Smooth muscle cell (in vitro differentiated cells): ENCODE results near the gene FNDC3B. TPM values are rescaled to one million over a fixed set of nuclear protein-coding genes. Genes with fewer than 3 reads are reported as not detected.

Experiments
- DNase-seq: peaks from one replicate; lab custom pipeline; 2025; ENCODE audit not compliant: unreplicated experiment; lab: John Stamatoyannopoulos, UW
- H2AFZ ChIP-seq: fragments of 200-600 bp; sonication (generic); 2 replicates; pipeline ENCODE4 v1.6.0; 2016; ENCODE audit warnings: antibody characterized with exemption, low read depth, mild to moderate bottlenecking
- H3F3A ChIP-seq: fragments of 200-600 bp; sonication (generic); 2 replicates; pipeline ENCODE4 v1.6.0; 2017; ENCODE audit warnings: antibody characterized with exemption, low read depth
- H3K27ac ChIP-seq: fragments of 200-600 bp; sonication (generic); 2 replicates; pipeline ENCODE4 v1.5.1; 2016; ENCODE audit warnings: low read depth, mild to moderate bottlenecking
- H3K27me3 ChIP-seq: fragments of 200-600 bp; sonication (generic); 2 replicates; pipeline ENCODE4 v1.6.1; 2016; ENCODE audit warnings: low read depth, mild to moderate bottlenecking
- H3K36me3 ChIP-seq: fragments of 200-600 bp; sonication (generic); 2 replicates; pipeline ENCODE4 v1.5.1; 2016; ENCODE audit warnings: low read depth
- H3K4me1 ChIP-seq: fragments of 200-600 bp; sonication (generic); 2 replicates; pipeline ENCODE4 v1.5.1; 2016; ENCODE audit warnings: low read depth
- H3K4me2 ChIP-seq: fragments of 200-600 bp; sonication (generic); 2 replicates; pipeline ENCODE4 v1.6.0; 2016; ENCODE audit warnings: mild to moderate bottlenecking
- H3K4me3 ChIP-seq: fragments of 200-600 bp; sonication (generic); 2 replicates; pipeline ENCODE4 v1.5.1; 2016; ENCODE audit warnings: mild to moderate bottlenecking
- H3K79me2 ChIP-seq: fragments of 200-600 bp; sonication (generic); 2 replicates; pipeline ENCODE4 v1.6.0; 2016; ENCODE audit warnings: low read depth, mild to moderate bottlenecking
- H3K9ac ChIP-seq: fragments of 200-600 bp; sonication (generic); 2 replicates; pipeline ENCODE4 v1.6.0; 2016; ENCODE audit warnings: low read depth
- H3K9me3 ChIP-seq: fragments of 200-600 bp; sonication (generic); replicated peaks from 2 replicates; pipeline ENCODE4 v1.5.1; 2016; ENCODE audit warnings: low read depth
- H4K20me1 ChIP-seq: fragments of 200-600 bp; sonication (generic); 2 replicates; pipeline ENCODE4 v1.6.0; 2016; ENCODE audit warnings: low read depth
- WGBS: methylation state at CpG from one replicate; pipeline ENCODE4 v1.1.7; 2016; ENCODE audit warnings: low lambda C conversion rate; 5-methylcytosine and 5-hydroxymethylcytosine counted together
- polyA plus RNA-seq: library from polyadenylated mRNA; unstranded; fragments of >200 nt; fragmentation: Nextera tagmentation; extraction: Ambion mirVana; gene quantifications from 2 replicates; pipeline ENCODE4 v1.2.1, GENCODE V29; 2016
- total RNA-seq: library from RNA; depleted of rRNA; stranded (reverse); fragments of >200 nt; gene quantifications from 2 replicates; pipeline ENCODE4 v1.2.3, GENCODE V29; 2014
- TF ChIP-seq, protein P1 (sequence below): fragments of 200-600 bp; sonication (generic); IDR thresholded peaks from 2 replicates; pipeline ENCODE4 v1.5.1; 2017; ENCODE audit warnings: borderline replicate concordance, mild to moderate bottlenecking, antibody characterized with exemption; ENCODE audit not compliant: insufficient read depth, poor library complexity, severe bottlenecking

The FNDC3B gene
- total and polyA plus RNA-seq, 2 experiments from 2014 or later, result 149 to 294 TPM

DNA sequence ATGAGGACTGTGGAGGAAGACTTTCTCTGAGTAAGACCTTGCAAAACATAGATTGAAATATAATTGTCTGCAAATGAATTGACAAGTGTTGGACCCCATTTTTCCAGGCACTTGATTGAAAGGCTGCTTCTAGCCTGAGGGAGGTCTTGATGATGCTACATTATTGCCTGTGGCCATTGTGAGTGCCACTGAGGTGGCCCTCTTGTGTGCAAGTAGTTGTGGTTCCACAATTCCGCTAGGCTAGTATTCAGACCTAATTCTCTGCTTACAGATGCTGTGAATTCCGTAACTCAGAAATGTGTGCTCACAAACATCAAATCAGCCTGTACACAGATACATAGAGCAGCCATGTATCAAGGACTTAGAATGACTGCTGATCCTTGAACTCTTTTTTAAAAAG lies 34.7 kb downstream of the FNDC3B start:
- WGBS, result 86% methylated on average over 2 of the region's 2 CpGs
- Histone ChIP-seq H3K9me3 (no peaks in the 10 kb centered on the region), H3F3A (peaks cover 25% of the 10 kb centered on the region), H3K4me2 (no peak overlapping the region), H3K4me1 (peaks cover 29% of the 10 kb centered on the region), H3K36me3 (peaks cover 7% of the 10 kb centered on the region), H2AFZ (no peak overlapping the region), H3K79me2 (peaks cover 100% of the 10 kb centered on the region), H3K27me3 (no peaks in the 10 kb centered on the region), H3K9ac (no peak overlapping the region), H4K20me1 (peaks cover 100% of the 10 kb centered on the region), H3K27ac (peak overlapping the region; percentile 73), H3K4me3 (no peak overlapping the region)
- TF ChIP-seq, protein P1, sequence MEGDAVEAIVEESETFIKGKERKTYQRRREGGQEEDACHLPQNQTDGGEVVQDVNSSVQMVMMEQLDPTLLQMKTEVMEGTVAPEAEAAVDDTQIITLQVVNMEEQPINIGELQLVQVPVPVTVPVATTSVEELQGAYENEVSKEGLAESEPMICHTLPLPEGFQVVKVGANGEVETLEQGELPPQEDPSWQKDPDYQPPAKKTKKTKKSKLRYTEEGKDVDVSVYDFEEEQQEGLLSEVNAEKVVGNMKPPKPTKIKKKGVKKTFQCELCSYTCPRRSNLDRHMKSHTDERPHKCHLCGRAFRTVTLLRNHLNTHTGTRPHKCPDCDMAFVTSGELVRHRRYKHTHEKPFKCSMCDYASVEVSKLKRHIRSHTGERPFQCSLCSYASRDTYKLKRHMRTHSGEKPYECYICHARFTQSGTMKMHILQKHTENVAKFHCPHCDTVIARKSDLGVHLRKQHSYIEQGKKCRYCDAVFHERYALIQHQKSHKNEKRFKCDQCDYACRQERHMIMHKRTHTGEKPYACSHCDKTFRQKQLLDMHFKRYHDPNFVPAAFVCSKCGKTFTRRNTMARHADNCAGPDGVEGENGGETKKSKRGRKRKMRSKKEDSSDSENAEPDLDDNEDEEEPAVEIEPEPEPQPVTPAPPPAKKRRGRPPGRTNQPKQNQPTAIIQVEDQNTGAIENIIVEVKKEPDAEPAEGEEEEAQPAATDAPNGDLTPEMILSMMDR, result no peak
- DNase-seq, result no peak

DNA sequence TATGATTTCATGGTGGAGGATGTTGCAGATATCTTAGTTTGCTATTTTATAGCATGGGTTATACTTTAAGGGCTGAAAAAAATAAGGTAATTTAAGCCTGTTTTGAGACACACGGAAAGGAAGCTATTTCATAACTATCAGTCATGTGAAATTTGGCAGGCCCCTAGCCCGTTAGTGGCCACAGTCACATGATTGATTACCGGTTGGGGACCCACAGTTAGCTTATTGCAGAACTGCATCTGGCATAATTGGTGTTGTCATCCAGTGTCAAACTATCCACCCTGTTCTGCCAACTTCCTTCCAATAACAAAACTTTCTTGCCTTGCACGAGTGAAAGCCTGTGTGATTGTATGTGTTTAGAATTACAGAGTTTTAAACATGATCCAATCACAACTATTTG lies 35.2 kb downstream of the FNDC3B start:
- Histone ChIP-seq H3K9me3 (no peaks in the 10 kb centered on the region), H3K36me3 (peaks cover 7% of the 10 kb centered on the region), H3K79me2 (peaks cover 100% of the 10 kb centered on the region), H3K4me2 (no peak overlapping the region), H3F3A (peaks cover 30% of the 10 kb centered on the region), H2AFZ (no peak overlapping the region), H3K9ac (no peak overlapping the region), H3K27ac (peak overlapping the region; percentile 73), H3K27me3 (no peaks in the 10 kb centered on the region), H3K4me1 (peaks cover 24% of the 10 kb centered on the region), H3K4me3 (no peak overlapping the region), H4K20me1 (peaks cover 100% of the 10 kb centered on the region)
- TF ChIP-seq, protein P1, result no peak
- DNase-seq, result no peak
- 67% methylated on average over 4 of the region's 4 CpGs for WGBS

DNA sequence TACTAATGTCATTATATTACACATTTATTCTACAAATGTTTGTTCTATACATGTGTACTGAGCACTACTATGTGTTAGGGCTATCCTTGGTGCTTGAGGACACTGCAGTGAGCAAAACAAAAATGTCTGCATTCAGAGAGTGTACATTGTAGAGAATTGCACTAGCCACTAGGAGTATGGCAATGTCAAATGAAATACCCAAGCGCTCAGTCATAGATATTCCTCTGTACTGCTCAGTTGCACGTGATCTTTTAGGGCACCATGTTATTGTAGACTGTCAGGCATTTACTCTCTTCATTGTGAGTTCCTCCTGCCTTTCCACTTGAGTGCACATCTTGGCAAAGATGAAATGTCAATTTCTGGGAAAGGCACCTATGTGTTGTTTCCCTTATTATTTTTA lies 36.8 kb downstream of the FNDC3B start:
- H3F3A ChIP-seq, result peaks cover 45% of the 10 kb centered on the region
- peaks cover 100% of the 10 kb centered on the region for H3K79me2 ChIP-seq
- peaks cover 7% of the 10 kb centered on the region for H3K36me3 ChIP-seq
- peaks cover 9% of the 10 kb centered on the region for H3K4me1 ChIP-seq
- peaks cover 100% of the 10 kb centered on the region for H4K20me1 ChIP-seq
- no peaks in the 10 kb centered on the region for H3K9me3 ChIP-seq
- TF ChIP-seq, protein P1, result no peak
- no peak overlapping the region for H3K9ac ChIP-seq
- no peak for DNase-seq
- H3K27me3 ChIP-seq, result no peaks in the 10 kb centered on the region
- H2AFZ ChIP-seq, result no peak overlapping the region
- no peak overlapping the region for H3K4me2 ChIP-seq
- H3K27ac ChIP-seq, result peak overlapping the region; percentile 96
- H3K4me3 ChIP-seq, result no peak overlapping the region
- WGBS, result 81% methylated on average over 2 of the region's 2 CpGs

DNA sequence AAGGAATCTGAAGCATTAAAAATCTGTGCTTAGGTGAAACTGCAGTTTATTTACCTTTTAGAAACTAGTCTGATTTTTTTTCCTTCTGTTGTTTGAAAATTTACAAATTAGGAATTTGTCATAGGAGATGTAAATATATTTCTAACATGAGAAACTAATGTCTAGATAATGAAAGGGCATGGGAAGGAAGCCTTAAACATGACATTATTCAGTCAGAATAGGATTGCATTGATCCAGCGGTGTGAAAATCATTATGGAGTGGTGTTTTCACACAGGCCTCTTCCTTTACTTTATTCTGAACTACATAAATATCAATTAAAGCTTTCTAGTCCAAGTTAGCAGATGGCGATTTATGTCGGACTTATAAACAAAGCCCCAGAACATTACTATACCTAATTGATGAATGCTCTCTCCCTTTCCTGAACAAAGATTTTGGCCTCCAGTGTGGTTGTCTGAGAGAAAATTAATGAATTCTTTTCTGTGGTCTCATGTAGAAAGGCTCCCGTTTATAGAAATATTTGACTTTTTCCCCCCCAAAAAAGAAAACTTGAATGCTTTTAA lies 37.9 kb downstream of the FNDC3B start:
- 92% methylated on average over 4 of the region's 4 CpGs for WGBS
- peaks cover 99% of the 10 kb centered on the region for H3K79me2 ChIP-seq
- peak overlapping the region; percentile 96 for H3K27ac ChIP-seq
- no peak overlapping the region for H2AFZ ChIP-seq
- peaks cover 99% of the 10 kb centered on the region for H4K20me1 ChIP-seq
- no peaks in the 10 kb centered on the region for H3K27me3 ChIP-seq
- H3K36me3 ChIP-seq, result peaks cover 7% of the 10 kb centered on the region
- H3K4me1 ChIP-seq, result peaks cover 17% of the 10 kb centered on the region
- no peak for DNase-seq
- peaks cover 52% of the 10 kb centered on the region for H3F3A ChIP-seq
- no peaks in the 10 kb centered on the region for H3K9me3 ChIP-seq
- TF ChIP-seq, protein P1, result no peak
- no peak overlapping the region for H3K4me3 ChIP-seq
- H3K4me2 ChIP-seq, result peak overlapping the region; percentile 19
- H3K9ac ChIP-seq, result no peak overlapping the region
